ENCODE data around the gene ROR1.

ROR1 gene

DNA sequence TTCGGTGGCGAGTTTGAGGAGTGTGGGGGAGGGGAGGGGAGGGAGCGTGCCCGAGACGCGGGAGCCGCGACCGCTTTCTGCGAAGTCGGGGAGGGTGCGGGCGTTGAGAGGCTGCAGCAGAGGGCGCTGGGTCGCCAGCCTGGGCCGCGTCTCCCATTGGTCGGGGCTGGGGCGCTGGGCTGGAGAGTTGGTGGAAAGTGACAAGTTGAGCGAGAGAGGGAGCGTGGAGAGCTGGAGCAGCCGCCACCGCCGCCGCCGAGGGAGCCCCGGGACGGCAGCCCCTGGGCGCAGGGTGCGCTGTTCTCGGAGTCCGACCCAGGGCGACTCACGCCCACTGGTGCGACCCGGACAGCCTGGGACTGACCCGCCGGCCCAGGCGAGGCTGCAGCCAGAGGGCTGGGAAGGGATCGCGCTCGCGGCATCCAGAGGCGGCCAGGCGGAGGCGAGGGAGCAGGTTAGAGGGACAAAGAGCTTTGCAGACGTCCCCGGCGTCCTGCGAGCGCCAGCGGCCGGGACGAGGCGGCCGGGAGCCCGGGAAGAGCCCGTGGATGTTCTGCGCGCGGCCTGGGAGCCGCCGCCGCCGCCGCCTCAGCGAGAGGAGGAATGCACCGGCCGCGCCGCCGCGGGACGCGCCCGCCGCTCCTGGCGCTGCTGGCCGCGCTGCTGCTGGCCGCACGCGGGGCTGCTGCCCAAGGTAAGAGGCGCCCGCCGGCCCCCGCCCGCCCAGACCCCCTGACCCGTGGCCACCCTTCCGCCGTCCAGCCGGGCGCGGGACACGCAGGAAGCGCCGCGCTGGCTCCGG lies at the start of gene ROR1:
ROR1 (plus strand) TSS at position 203 of the 802 bp plus-strand sequence.
- DNase-seq = peak; percentile 81

DNA sequence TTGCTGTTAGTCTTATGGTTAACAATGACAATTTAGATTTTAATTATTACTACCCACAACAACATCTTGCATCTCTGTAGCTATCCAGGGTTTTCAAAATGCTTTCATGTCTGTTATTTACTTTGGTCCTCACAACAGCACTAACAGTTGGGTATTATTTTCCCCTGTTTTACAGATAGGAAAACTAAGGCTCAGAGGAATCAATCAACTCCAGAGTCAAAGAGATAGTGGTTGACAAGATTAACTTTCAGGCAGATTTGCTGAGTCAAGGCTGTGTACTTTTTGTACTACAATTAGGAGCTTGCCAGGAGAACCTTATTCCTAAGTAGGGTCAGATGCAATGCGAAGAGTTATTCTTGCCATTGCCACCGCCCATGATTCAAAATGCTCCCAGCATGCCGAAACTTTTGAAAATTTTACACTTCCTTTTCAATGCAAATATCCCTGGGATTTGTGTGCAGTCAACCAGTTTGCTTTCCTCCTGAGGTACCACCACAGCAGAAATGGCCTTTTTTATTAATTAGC lies 49.4 kb upstream of the ROR1 start:
- no peak for DNase-seq

DNA sequence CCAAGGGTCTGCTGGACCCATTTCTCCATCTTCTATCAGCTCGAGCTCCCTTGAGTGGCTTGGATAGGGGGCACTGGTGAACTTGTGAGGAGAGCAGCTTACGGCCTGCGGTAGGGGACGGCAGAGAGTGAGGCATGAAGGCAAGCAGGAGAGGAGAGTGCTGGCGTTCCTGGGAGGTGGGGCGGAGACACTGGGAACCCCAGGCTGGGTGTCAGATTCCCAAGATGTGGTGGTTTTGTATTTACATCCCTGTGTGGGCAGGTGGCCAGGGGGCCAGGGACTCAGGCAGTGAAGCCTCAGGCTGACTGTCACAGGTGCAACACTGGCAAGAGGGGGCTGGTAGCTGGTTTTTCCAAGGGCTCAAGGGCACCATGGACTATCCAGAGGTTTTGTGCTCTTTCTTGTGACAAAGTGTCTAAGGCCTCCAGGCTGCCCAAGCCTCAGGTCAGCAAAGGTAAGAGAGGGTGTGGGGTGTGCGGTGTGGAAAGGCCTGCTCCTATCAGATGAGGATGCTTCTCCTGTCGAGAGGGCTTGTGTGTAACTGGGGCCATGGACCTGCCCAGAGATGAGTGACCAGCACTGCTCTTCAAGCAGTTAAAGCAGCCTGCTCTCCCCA lies 45.1 kb upstream of the ROR1 start:
- DNase-seq = no peak

DNA sequence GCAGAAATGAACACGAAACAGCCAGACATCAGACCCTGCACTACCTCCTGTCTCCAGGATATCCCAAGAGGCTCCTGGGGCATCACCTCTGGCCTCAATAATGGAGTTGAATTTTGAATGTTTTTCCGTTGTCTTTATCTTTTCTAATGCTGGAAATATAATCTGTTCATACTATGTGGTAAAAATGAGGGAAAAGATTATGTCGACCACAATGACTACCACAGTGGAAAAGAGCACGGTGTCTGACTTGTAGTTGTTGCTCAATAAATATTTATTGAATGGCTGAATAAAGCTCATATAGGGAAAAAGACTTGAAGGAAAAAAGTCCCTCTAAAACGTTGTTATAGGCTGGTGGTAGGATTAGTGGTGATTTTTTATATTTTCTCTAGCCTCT lies 44.6 kb upstream of the ROR1 start:
- DNase-seq = no peak

DNA sequence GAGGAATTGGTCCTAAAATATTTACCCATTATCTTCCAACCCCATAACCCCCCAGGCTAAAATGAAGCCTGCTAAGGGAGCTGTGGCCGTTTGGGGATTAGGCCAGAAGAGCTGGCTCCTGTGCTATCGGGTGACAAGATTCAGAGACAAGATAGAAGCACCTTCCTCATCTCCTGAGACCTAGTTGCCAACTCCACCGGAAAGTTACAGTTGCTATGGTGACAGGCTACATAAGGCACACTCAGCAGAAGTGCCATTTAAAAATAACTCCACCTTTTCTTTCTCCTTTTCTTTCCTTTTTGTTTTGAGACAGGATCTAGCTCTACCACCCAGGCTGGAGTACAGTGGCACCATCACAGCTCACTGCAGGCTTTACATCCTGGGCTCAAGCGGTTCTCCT lies 43.6 kb upstream of the ROR1 start:
- no peak for DNase-seq

DNA sequence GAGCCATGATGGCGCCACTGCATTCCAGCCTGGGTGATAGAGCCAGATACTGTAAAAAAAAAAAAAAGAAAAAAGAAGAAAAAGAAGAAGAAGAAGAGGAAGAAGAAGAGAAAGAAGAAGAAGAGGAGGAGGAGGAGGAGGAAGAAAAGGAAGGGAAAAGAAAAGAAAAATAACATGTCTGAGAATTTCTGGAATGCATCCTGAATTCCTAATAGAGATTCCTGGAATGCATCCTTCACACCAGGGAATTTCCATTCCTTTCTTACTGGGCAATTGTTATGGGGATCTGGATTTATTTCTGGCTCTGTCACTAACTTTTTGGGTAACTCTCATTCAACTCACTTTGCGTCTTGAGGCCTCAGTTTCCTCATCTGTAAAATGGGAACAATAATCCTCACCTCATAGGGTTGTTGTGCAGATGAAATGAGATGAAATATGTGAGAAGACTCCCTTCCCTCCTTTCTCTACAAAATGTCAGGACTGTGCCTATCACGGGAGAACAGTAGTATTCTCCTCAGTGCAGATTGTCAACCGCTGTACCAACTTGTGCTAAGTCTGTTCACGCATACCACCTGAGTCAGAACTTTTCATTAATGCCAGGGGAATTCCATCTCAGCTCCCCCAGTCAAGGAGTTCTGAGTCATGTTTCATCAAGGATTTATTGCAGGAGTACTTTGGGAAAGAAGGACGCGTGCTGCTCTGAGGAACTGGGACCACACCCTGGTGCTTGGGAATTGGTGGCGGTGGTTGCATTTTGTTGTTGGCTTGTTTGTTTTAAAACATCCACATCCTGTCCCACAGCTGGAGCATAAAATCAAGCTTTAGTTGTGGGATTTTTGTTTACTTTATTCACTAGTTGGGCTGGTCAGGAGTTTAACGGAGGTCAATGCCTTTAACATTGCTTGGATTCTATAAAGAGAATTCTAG lies 42.4 kb upstream of the ROR1 start:
- peak; percentile 98 for DNase-seq

DNA sequence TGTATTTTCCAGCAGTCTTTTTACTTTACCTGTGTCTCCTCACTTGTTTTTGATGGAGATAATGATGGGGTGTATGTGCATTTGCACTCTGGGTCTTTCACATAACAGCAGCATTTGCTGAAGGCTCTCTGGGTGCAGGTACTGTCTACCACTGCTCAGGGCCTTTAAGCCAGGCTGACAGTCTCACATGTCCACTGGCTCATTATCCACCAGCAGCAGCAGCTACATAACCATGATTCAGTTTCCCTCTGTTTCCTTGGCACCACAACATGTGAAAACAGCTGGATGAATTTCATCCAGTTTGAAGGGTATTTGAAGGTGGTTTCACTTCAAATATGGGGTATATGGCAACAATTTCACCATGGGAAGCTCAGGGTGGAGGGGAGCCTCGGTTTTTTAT lies 41.2 kb upstream of the ROR1 start:
- DNase-seq = peak; percentile 45

DNA sequence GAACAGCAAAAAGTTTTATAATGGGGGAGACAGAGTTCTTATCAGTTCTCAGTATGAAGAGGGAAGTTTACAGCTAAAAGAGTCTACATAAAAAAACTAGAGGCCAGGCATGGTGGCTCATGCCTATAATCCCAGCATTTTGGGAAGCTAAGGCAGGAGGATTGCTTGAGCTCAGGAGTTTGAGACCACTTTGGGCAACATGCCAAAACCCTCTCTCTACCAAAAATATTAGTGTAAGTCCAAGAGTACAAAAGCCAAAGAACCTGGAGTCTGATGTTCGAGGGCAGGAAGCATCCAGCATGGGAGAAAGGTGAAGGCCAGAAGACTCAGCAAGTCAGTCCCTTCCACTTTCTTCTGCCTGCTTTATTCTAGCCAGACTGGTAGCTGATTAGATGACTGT lies 35.0 kb upstream of the ROR1 start:
- DNase-seq = no peak

DNA sequence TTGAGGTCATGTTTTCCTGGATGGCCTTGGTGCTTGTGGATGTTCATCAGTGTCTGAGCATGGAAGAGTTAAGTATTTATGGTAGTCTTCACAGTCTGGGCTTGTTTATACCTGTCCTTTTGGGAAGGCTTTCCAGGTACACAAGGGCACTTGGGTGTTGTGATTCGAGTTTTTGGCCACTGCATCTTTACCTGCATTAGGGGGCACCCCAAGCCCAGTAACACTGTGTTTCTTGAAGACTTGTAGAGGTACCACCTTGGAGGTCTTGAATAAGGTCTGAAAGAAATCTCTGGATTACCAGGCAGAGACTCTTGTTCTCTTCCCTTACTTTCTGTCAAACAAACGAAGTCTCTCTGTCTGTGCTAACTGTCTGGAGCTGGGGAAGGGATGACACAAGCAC lies 34.4 kb upstream of the ROR1 start:
- no peak for DNase-seq

DNA sequence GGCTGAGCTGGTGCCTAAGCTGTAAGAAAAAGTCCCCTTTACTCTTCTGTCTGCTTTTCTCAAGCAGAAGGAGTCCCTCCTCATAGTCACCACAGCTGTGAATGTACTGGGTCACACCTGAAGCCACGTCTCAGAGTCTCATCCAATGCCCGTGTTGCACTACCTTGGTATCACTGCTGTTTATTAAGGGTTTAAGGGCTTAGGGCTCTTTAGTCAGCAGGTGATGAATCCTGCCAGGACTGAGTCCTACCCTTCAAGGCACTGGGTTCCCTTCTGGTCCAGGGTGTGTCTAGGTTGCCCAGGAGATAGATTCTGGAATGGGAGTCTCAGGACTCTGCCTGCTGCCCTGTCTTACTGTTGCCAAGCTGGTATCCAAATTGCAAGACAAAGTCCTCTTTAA lies 33.4 kb upstream of the ROR1 start:
- no peak for DNase-seq

DNA sequence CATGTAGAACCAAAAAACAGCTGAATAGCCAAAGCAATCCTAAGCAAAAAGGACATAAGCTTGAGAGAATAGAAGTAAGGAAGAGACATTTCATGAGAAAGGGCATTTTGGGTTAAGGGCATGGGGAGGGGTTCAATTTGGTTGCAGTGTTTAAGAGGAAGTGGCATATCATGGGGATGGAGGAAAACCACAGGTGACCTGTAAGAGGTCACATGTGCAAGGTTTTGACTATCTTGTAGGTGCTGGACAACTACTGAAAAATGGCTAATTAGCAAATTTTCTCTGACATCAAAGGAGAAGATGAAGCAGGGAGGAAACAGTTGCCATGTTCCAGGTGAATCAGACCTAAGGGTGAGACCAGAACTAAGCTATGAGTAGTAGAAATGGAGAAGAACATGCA lies 31.3 kb upstream of the ROR1 start:
- DNase-seq = no peak

DNA sequence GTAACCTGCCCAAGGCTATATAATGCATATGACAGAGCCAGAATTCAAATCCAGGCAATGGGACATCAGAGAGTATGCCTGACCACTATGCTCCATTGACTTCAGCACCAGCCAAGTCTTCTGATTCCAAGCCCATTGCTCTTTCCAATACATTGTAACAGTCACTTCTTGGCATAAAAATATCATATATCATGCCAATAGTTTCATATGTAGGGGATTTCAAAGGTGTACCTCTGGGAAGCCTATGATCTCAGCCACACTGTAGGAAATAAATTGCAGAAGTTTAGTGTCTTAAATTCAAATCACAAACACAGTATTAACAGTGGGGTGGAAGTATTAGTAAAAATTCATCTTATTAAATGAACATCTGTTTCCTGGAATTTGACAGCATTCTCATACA lies 30.0 kb upstream of the ROR1 start:
- no peak for DNase-seq

DNA sequence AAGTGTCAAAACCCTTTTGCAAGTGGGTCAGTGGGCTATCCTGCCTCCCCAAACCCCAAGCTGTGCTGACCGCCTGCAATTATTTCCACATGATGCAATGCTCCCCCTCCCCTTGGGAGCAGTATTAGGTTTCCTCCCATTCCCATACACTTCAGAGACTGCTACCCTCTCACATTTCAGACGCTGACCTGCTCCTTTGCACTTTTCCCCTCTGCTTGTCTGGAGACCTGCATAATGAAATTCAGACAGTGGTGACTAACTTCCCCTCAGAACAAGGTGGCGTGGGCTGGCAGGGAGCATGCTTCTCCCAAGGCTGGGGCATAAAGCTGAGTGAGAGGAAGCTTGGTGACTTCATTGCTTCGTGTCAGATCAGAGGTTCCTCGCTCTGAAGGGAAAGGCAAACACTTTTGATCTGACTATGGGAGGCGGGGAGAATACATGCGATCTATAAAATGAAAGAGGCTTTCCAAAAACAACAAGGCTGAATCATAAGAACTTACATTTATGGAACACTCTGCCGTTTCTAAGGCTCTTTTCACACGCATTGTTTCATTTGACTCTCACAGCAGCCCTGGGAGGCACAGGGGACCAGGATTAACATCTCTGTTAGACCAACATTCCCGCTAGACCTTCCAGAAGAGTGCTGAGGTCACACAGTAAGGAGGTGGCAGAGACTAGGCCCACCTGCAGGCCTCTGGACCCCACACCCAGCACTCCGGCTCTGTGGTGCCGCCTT lies 27.5 kb upstream of the ROR1 start:
- no peak for DNase-seq

DNA sequence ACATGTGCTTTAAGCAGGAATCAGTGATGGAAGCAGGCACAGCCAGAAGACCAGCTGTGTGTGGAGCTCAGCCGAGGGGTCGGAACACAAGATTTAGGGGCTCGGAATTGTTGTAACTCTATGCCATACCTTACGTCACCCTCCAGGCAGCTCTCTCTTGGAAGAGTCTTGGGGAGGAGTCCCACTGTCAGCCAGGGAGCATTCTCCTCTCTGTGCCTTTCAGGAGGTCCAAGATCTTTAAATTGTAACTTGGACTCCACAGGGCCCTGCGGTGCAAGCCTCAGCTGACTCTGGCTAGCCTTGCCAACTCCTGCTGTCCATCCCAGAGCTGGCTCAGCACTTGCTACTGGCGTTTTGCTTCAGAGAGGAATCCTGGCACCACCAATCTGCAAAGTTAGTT lies 26.4 kb upstream of the ROR1 start:
- DNase-seq = no peak

DNA sequence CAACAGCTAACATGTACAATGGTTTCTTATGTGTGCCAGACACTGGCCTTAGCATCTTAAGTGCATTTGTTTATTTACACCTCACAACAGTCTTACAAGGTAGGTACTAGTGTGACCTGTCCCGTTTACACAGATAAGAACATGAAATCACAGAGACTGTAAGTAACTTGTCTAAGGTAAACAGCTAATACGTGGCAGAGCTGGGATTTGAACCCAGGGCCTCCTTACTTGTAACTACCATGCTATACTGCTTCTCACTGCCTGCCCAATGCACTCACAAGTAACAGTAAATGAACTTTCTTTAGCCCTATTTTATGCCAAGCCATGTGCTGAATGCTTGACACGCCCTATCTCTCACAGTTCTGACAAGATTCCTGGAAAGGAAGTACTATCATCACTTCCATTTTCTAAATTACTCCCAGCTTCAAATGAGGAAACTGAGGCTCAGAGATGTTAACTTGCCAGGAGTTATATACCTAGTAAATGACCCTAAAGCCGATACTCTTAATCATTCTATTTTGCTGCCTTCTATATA lies 25.7 kb upstream of the ROR1 start:
- DNase-seq = no peak

DNA sequence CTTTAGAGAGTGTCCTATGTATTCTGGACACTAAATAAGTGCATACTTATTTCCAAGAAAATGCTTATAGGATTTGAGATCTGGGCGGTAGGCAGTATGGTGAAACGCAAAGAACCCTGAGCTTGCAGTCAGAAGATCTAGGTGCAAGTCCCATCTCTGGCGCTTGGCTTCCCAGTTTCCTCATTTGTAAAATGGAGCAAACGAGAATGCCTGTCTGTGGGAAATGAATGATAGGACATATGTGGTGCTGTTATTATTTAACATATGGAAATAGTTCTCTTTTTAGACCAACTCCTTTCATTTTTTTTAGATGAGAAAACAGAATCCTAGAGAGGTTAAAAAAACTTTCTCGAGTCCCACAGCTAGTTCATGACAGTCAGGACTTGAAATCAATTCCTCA lies 25.2 kb upstream of the ROR1 start:
- DNase-seq = no peak

DNA sequence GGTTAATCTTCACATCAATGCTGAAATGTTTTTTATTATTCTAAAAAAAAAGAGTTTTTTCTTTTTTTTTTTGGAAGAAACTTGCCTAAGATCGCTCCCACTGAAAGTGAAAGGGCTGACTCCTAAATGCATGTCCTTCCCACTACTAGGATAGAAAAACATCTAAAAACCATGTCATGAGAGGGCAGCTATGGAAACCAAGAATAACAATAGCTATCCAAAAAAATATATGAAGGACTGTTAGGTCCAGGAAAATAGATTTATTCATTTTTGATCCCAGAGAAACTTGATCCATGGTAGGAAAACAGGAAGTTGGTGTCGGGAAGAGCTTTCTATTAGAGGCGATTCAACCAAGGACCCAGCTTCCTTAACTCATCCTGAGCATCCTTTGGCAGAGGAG lies 23.1 kb upstream of the ROR1 start:
- no peak for DNase-seq

DNA sequence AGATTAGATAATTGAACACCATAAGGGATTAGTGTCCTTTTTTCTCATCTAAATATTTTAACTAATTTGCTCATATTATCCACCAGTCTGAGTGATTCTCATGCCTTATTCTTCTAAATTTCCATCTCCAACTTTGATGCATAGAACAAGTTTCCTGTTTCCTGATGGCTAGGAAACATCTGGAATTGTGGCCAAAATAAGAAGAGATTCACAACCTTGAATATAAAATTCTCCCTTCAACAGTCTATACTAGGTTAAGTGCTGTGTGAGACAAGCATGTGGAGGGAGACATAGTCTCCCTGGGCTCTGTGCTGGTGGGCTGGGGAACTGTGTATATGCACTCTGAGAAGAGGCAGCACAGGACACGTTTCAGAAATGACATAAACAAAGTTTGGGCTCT lies 21.6 kb upstream of the ROR1 start:
- no peak for DNase-seq

DNA sequence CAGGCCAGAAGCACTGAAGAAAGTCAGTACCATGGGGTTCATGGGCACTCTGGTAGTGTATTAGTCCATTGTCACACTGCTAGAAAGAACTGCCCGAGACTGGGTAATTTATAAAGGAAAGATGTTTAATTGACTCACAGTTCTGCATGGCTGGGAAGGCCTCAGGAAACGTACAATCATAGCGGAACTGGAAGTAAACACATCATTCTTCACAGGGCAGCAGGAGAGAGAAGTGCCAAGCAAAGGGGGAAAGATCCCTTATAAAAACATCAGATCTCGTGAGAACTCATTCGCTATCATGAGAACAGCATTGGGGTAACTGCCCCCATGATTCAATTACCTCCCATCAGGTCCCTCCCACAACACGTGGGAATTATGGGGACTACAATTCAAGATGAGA lies 20.2 kb upstream of the ROR1 start:
- DNase-seq = no peak

DNA sequence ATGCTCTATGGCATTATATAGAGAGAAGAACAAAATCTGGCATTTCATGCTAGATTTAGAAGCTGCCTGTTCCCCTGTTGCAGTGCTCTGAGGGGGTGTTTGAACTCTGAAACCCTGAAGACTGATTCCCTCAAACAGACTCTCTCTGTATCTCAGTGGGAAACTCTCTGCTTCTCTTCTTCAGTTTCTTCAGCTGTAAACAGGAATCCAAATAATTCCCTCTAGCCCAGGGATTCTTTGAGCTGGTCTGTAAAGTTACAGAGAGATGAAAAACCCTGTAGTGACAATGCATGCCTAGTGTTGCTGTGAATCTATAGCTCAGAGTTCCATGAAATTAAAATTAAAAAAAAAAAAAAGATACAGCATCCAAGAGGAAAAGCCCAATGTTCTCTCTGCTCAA lies 17.0 kb upstream of the ROR1 start:
- DNase-seq = no peak

DNA sequence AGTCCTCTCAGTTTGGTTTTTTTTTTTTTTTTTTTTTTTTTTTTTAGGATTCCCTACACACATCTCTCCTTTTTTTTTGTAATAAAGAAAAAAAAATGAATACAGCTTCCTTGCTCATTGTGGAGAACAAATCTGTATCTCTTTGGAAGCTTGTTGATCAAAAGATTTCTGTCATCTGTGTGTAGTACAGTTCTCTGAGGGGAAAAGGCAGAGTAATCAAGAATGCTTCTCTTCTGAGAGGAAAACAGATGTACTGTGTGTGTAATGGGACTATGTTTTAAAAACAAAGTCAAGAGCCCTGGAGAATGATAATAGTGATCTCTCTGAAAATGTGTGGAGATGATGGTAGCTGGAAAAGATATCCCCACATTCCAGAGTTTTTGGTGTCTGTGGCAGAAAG lies 16.5 kb upstream of the ROR1 start:
- DNase-seq = no peak

DNA sequence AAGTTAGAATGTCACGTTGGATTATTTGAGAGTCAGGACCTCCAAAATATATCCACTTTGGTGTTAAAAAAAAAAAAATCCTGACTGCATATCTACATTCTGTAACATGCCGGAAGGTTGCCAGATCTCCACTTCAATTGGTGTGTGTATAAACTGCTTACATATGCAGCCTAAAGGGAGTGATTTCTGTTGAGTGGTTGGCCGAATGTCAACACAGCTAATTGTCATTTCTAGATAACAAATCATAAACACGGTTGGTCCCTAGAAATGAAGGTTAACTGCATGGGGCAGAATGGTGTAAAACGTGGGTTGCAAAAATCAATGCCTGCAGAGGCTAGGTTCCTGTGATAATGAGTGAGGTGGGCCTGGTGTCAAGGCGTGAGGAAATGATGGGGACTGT lies 15.0 kb upstream of the ROR1 start:
- no peak for DNase-seq

DNA sequence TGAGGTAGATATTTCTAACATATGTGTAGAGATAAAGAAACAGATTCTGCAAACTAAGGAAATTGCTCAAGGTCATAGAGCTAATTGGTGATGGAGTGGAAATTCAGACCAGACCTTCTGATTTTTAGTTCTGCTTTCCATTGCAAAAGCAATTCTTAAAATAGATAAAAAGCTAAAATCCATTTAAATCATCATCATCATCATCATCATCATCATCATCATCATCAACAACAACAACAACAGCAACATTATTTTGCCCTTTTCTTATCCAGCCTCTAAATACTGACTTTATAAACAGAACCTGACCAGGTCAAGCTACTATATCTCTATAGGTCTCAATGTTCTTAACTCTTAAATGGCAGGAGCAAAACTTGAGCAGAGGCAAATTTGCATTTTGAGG lies 14.0 kb upstream of the ROR1 start:
- DNase-seq = no peak

All from NCI-H226 (cell line).